ENCODE data around the gene GPC5.

DNA sequence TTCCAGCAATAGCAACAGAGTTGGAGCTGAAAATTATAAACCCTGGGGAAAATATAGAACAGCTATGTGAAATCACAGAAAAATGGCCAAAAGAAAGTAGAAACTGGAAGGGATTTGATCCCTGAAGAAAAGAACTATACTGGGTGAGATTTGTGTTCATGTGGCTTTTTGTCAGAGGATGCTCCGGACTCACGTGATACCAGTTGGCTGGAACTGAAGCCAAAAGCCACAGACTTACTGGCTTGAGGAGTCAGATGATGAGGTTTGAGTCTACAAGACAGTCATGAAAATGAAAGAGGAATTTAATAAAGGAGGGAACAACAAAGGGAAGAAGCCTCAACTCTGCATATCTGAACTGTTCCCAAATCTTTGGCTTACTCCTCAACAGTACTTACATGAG is 427.1 kb downstream of the GPC5 start:
- TF ChIP-seq EP300 (IDR thresholded peaks at IDR 0.05; ENCODE audit: borderline replicate concordance) (no peak), TCF12 (IDR thresholded peaks at IDR 0.05; ENCODE audit: low read depth) (no peak), REST (IDR thresholded peaks at IDR 0.05; ENCODE audit: low read depth) (no peak), ZBTB7A (IDR thresholded peaks at IDR 0.05; ENCODE audit: low read depth) (no peak)
